ENCODE measurements around the gene ODAD3.
A peak's percentile ranks its signal among the peaks of the same experiment; 100 is the strongest.

ODAD3 gene

DNA sequence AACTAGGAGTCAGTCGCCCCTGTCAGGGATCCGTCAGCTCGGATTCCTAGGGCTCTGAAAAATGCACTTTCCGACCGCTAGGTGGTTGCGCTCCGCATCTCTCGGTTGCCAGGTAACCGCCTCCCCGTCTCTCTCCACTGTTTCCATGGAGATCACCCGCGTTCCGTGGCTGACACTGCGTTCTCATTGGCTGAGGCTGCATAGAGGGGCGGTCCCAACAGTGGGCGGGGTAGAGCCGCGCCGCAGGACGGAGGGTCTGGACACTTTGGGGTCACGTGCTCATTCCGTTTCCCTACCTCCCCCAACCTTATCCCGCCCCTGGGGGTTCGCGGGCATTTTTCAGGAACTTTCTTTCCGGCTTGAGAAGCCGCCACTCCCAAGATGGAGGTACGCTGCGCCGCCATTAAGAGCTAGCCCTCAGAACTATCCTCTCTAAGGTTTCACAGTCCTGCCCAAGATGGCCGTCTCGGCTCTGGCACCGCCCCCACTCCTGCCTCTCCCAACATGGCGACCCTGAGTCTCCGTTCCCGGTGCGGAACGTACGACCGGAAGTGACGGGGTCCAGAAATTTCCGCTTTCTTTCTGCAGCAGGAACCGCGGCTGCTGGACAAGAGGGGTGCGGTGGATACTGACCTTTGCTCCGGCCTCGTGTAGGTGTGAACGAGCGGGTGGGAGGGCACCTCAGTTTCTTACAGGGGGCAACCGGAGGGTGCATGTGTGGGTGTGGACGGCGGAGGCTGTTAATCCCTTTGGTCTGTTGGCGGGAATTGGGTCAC is at the start of gene ODAD3, which contains the start of gene PRKCSH:
TSS of gene ODAD3 (minus strand) at position 65 of the 776 bp plus-strand sequence. CDS start 105 bp downstream, outside the sequence.
TSS of gene PRKCSH (plus strand) at position 579 of the 776 bp plus-strand sequence. CDS start 483 bp downstream, outside the sequence.
- Histone ChIP-seq H3K4me1 (ENCODE audit: control insufficient read depth in 1 of 2, insufficient read depth in 2 of 2, low read length in 2 of 2) (peaks cover 11 to 17% of the 10 kb centered on the region in 2 donors), H3K9me3 (ENCODE audit: control insufficient read depth in 1 of 2, low read length in 2 of 2) (no peaks in the 10 kb centered on the region), H3K9ac (ENCODE audit: low read depth in 1 of 2, low read length in 2 of 2) (peak within 1 kb of the TSS; percentile 84 to 89), H3K4me3 (ENCODE audit: low read depth in 1 of 2, low read length in 2 of 2) (peak within 1 kb of the TSS; percentile 89 to 96), H3K27me3 (ENCODE audit: control insufficient read depth in 1 of 2, insufficient read depth in 2 of 2, low read length in 2 of 2) (no peaks in the 10 kb centered on the region), H3K36me3 (ENCODE audit: control insufficient read depth in 1 of 2, insufficient read depth in 2 of 2, low read length in 2 of 2) (peaks cover 9 to 17% of the 10 kb centered on the region in 2 donors), H3K27ac (ENCODE audit: low read depth, low read length) (peak within 1 kb of the TSS; percentile 64)

DNA sequence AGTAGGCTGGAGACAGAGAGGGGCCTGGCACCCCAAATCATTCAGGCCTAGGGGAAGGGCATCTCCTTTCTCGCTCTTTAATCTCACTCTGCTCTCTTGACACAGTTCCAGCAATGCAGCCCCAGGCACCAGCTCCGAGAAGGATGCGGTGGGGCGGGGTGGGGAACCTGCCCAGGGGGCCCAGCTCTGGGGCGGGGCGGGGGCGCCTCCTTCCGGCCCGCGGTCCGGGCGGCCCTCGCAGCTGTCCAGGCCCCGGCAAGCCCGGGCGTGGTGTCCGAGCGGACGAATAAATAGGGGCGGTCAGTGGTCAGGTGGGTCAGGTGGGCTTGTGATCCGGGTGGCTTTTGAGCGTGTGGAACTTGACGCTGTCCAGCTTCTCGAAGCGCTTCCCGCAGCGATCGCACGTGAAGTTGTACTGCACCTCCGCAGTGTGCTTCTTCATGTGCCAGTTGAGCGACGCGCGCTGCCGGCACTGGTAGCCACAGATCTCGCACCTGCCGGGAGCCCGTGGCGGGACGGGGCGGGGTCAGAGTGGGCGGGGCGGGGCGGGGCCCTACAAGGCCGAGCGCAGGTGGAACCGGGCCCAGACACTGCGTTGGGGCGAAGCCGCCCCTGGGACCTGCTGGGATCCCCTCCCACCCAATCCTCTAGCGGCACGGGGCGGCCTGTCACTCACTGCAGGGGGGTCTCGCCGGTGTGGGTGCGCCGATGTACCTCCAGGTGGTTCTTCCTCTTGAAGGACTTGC is 48.6 kb upstream of the ODAD3 start:
- Histone ChIP-seq H3K4me1 (ENCODE audit: control insufficient read depth in 1 of 2, insufficient read depth in 2 of 2, low read length in 2 of 2) (peaks cover 4 to 8% of the 10 kb centered on the region in 2 donors), H3K27ac (ENCODE audit: low read depth, low read length) (no peak overlapping the region), H3K36me3 (ENCODE audit: control insufficient read depth in 1 of 2, insufficient read depth in 2 of 2, low read length in 2 of 2) (peaks cover 0 to 6% of the 10 kb centered on the region in 2 donors), H3K9ac (ENCODE audit: low read depth in 1 of 2, low read length in 2 of 2) (no peak overlapping the region), H3K27me3 (ENCODE audit: control insufficient read depth in 1 of 2, insufficient read depth in 2 of 2, low read length in 2 of 2) (peaks cover 18 to 28% of the 10 kb centered on the region in 2 donors), H3K4me3 (ENCODE audit: low read depth in 1 of 2, low read length in 2 of 2) (no peak overlapping the region), H3K9me3 (ENCODE audit: control insufficient read depth in 1 of 2, low read length in 2 of 2) (no peaks in the 10 kb centered on the region)

DNA sequence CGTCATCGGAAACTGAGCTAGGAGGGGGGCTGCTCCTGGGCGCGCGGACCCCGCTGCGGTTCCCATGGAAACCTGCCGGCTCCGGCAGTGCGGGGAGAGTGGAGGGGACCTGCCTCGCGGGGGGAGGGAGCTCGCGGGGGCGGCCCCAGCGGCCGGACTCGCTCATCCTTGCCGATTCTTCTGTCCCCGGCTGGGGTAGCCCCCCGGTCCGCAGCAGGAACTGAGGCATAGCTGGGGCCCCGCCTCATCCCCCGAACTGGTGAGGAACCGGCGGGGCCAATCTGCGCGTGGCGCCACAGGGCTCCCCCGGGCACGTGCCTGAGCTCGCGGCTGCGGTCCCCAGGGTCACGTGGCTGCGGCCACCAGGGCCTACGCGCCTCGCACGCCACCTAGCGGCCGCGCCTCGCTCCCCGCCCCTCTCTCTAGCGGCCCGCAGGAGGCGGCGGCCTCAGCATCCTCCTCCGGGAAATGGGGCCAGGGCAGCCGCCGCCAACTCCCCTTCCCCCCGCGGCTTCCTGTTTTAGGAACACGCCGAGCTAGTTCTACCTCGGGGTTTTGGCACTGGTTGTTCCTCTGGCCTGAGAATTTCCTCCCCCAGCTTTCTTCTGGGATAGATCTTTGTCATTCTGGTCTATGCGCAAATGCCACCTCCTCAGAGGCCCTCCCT is 47.6 kb upstream of the ODAD3 start:
- peaks cover 22 to 28% of the 10 kb centered on the region in 2 donors for H3K27me3 ChIP-seq (ENCODE audit: control insufficient read depth in 1 of 2, insufficient read depth in 2 of 2, low read length in 2 of 2)
- no peaks in the 10 kb centered on the region for H3K9me3 ChIP-seq (ENCODE audit: control insufficient read depth in 1 of 2, low read length in 2 of 2)
- no peak overlapping the region for H3K9ac ChIP-seq (ENCODE audit: low read depth in 1 of 2, low read length in 2 of 2)
- H3K4me3 ChIP-seq (ENCODE audit: low read depth in 1 of 2, low read length in 2 of 2) = peak overlapping the region; percentile 8 to 45
- H3K27ac ChIP-seq (ENCODE audit: low read depth, low read length) = no peak overlapping the region
- H3K4me1 ChIP-seq (ENCODE audit: control insufficient read depth in 1 of 2, insufficient read depth in 2 of 2, low read length in 2 of 2) = peaks cover 4 to 8% of the 10 kb centered on the region in 2 donors
- peaks cover 0 to 4% of the 10 kb centered on the region in 2 donors for H3K36me3 ChIP-seq (ENCODE audit: control insufficient read depth in 1 of 2, insufficient read depth in 2 of 2, low read length in 2 of 2)

DNA sequence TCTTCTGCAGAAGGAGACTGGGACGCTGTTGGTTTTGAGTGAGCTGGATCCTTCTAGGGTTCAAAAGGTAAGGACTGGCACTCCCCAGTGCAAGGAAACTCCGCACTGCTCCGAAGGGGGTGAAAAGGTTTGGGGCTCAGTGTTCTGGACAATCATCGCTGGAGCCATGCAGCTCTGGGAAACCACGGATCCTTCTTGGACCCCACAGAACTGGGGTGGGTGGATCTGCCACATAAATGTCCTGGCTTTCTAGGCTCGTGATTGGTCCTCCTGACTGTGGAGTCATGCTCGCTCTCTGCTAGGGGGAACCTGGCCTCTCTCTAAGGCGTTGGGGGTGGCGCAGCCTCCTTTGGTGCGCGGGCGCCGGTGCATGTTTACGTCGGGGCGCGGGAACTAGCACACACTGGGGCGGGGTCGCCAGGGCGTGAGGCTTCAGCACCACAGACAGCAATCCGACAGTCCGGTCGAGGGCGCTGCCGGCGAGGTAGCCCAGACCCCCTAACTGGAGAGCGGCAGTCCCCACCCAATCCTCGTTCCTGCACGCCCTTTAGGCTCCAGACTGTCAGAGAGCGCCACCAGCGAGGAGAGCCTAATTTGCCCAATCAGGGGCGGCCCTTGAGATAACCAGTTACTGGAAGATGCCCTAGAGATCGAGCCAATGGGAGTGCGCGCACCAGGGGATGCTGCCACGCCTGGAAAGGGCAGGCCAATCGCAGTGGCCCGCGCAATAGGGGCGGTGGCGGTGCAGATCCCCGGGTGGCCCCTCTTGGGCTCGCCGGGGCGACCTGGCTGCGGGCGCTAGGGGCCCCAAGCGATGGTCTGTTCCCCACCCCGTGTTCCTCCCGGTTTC is 46.8 kb upstream of the ODAD3 start:
- Histone ChIP-seq H3K27ac (ENCODE audit: low read depth, low read length) (no peak overlapping the region), H3K36me3 (ENCODE audit: control insufficient read depth in 1 of 2, insufficient read depth in 2 of 2, low read length in 2 of 2) (no peaks in the 10 kb centered on the region), H3K27me3 (ENCODE audit: control insufficient read depth in 1 of 2, insufficient read depth in 2 of 2, low read length in 2 of 2) (peaks cover 22 to 28% of the 10 kb centered on the region in 2 donors)

DNA sequence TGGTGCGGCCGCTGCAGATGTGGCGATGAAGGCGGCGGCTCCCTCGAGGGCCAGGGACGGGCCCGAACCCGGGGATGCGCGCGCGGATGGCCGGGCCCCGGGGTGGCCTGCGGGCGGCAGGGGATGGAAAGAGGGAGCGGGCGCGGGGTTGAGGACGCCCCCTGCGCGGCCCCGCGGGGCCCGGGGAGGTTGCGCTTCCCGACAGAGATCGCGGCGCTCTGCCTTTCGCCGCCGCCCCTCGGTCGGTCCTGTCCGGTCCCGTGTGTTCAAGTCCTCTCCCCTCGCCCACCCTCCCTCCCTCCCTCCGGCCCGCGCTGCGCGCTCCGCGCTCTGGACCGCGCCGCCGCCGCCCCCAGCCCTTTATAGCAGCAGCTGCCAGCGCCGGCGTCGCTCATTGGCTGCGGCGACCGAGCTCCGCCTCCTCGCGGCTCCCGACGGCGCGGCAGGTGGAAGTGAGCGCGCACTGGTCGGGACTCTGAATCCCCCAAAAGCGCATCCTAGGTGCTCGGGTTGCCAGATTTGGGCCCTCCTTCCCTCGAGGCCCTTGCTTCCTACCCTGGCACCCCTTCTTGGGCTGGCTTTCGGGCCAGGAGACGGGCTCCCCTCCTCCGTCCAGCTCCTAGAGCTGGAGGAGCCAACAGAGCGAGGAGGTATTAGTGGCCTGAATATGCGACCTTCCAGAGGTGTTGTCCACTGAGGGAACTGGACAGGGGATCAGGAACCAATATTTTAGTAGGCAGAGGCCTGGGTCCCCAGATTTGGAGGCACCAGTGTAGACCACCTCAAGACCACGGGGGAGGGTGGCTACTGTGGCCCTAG is 46.0 kb upstream of the ODAD3 start, which contains the start of gene ELAVL3:
TSS of gene ELAVL3 (minus strand) at position 332 of the 819 bp plus-strand sequence. CDS start 438 bp downstream, outside the sequence.
- Histone ChIP-seq H3K36me3 (ENCODE audit: control insufficient read depth in 1 of 2, insufficient read depth in 2 of 2, low read length in 2 of 2) (no peaks in the 10 kb centered on the region), H3K9me3 (ENCODE audit: control insufficient read depth in 1 of 2, low read length in 2 of 2) (no peaks in the 10 kb centered on the region), H3K4me3 (ENCODE audit: low read depth in 1 of 2, low read length in 2 of 2) (no peak within 1 kb of the TSS), H3K27me3 (ENCODE audit: control insufficient read depth in 1 of 2, insufficient read depth in 2 of 2, low read length in 2 of 2) (peaks cover 22 to 28% of the 10 kb centered on the region in 2 donors), H3K9ac (ENCODE audit: low read depth in 1 of 2, low read length in 2 of 2) (no peak within 1 kb of the TSS), H3K27ac (ENCODE audit: low read depth, low read length) (no peak within 1 kb of the TSS), H3K4me1 (ENCODE audit: control insufficient read depth in 1 of 2, insufficient read depth in 2 of 2, low read length in 2 of 2) (peaks cover 4 to 8% of the 10 kb centered on the region in 2 donors)

More for the DNA sequence above, 46.8 kb upstream of the ODAD3 start:
- Histone ChIP-seq H3K4me3 (ENCODE audit: low read depth in 1 of 2, low read length in 2 of 2) (no peak overlapping the region), H3K9ac (ENCODE audit: low read depth in 1 of 2, low read length in 2 of 2) (no peak overlapping the region), H3K9me3 (ENCODE audit: control insufficient read depth in 1 of 2, low read length in 2 of 2) (no peaks in the 10 kb centered on the region), H3K4me1 (ENCODE audit: control insufficient read depth in 1 of 2, insufficient read depth in 2 of 2, low read length in 2 of 2) (peaks cover 4 to 8% of the 10 kb centered on the region in 2 donors)

DNA sequence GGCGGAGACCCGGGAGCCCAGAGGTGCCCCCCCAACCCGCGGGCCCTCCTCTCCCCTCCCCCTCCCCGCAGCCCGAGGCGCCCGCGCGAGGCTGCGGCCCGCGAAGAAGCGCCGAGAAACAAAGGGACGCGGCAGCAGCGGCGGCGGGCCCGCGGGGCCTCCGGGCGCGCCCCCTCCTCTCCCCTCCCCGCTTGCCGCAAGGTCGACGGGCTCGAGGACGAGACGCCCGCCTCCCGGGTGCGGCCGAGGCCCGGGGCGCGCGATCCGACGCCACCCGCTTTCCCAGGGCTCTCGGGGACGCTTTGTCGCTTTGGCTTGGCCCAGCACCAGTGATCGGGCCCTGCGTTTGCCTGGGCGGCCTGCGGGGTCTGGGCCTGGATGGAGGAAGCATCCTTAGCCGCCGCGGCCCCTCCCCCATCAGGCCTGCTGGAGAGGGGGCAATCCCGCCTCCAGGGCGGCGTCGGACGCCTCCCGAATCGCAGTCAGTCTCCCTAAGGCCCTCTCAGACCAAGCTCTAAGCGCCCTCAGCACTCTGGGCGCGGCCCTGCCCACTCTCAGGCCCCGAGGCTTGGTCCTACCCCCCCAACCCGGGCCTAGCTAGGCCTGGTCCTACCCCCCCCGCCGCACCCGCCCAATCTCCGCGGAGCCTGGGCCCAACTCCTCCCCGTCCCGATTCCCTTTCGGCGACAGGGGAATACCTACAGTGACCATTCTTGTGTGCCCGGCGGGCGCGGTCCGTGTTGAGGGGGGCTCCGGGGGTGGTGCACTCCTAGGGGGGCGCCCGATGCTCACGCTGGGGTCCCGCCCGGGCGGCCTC is 45.2 kb upstream of the ODAD3 start:
- Histone ChIP-seq H3K9me3 (ENCODE audit: control insufficient read depth in 1 of 2, low read length in 2 of 2) (no peaks in the 10 kb centered on the region), H3K27ac (ENCODE audit: low read depth, low read length) (no peak overlapping the region), H3K9ac (ENCODE audit: low read depth in 1 of 2, low read length in 2 of 2) (no peak overlapping the region), H3K4me1 (ENCODE audit: control insufficient read depth in 1 of 2, insufficient read depth in 2 of 2, low read length in 2 of 2) (peaks cover 4 to 8% of the 10 kb centered on the region in 2 donors), H3K27me3 (ENCODE audit: control insufficient read depth in 1 of 2, insufficient read depth in 2 of 2, low read length in 2 of 2) (peaks cover 22 to 28% of the 10 kb centered on the region in 2 donors), H3K4me3 (ENCODE audit: low read depth in 1 of 2, low read length in 2 of 2) (no peak overlapping the region), H3K36me3 (ENCODE audit: control insufficient read depth in 1 of 2, insufficient read depth in 2 of 2, low read length in 2 of 2) (no peaks in the 10 kb centered on the region)

DNA sequence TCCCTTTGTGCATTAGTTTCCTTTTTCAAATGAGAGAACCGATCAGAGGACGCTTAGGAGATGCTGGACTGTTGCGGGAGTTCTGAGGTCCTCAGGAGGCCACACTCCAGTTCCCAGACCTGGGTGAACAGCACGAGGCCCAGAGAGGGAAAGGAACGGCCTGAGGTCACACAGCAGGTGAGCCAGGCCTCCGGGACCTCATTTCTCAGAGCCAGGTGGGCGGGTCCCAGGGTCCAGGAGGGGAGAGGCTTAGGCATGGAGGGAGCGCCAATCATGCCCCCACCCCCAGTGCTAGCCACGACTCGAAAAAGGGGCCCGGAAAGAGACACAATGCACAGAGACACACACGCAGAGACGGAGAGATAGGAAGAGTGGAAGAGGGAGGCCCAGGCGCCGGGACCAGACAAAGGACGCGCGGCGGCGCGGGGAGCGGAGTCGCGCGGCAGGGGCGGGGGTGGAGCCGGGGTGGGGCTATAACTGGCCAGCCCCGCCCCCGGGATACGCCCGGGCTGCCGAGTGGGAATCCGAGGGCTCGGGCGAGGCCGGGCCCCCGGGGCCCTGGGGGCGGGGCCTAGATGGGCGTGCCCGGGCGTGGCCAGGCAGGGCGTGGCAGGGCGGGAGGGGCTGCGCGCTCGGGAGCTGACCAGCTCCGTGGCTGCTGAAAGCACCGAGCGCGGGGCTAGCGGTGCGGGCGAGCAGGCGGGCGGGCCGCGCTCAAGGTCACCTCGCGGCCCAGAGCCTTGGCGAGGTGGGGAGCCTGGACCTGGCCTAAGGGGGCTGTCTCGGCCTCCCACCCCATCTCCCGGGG is 44.4 kb upstream of the ODAD3 start:
- Histone ChIP-seq H3K9ac (ENCODE audit: low read depth in 1 of 2, low read length in 2 of 2) (no peak overlapping the region), H3K36me3 (ENCODE audit: control insufficient read depth in 1 of 2, insufficient read depth in 2 of 2, low read length in 2 of 2) (no peaks in the 10 kb centered on the region), H3K4me1 (ENCODE audit: control insufficient read depth in 1 of 2, insufficient read depth in 2 of 2, low read length in 2 of 2) (peaks cover 4 to 8% of the 10 kb centered on the region in 2 donors), H3K9me3 (ENCODE audit: control insufficient read depth in 1 of 2, low read length in 2 of 2) (no peaks in the 10 kb centered on the region), H3K27ac (ENCODE audit: low read depth, low read length) (no peak overlapping the region), H3K27me3 (ENCODE audit: control insufficient read depth in 1 of 2, insufficient read depth in 2 of 2, low read length in 2 of 2) (peaks cover 22 to 28% of the 10 kb centered on the region in 2 donors), H3K4me3 (ENCODE audit: low read depth in 1 of 2, low read length in 2 of 2) (no peak overlapping the region)

All from duodenal mucosa (tissue), 2 donors.